Breast epithelium (tissue), 4 donors: ENCODE measurements around the gene HES3. TPM values are rescaled to one million over a fixed set of nuclear protein-coding genes. Genes with fewer than 3 reads are reported as not detected.

Experiments
- DNase-seq, 2 donors: peaks; one replicate each; pipeline ENCODE4 v3.0.0-alpha.2; 2019; ENCODE audit warnings: low spot score in 2 of 2
- H3K27ac ChIP-seq, 2 donors: fragments of 200-600 bp; sonication (generic) in 1 of 2; one replicate each; pipeline ENCODE4 v1.5.1; 2016 to 2019; ENCODE audit warnings: mild to moderate bottlenecking in 1 of 2
- H3K27me3 ChIP-seq, 2 donors: fragments of 200-600 bp; sonication (generic) in 1 of 2; one replicate each; pipeline versions ENCODE4 v1.5.1 to v1.6.0; 2017 to 2019; ENCODE audit warnings: control low read depth in 1 of 2, mild to moderate bottlenecking in 1 of 2
- H3K36me3 ChIP-seq: fragments of 200-600 bp; one replicate; pipeline ENCODE4 v1.5.1; 2019
- H3K4me1 ChIP-seq, 2 donors: fragments of 200-600 bp; sonication (generic); one replicate each; pipeline ENCODE4 v1.5.1; 2016 to 2019; ENCODE audit warnings: control low read depth in 1 of 2
- H3K4me3 ChIP-seq, 3 donors: fragments of 200-600 bp; sonication (generic); 1 replicate in 2 of 3; 2 replicates in 1 of 3; pipeline ENCODE4 v1.5.1; 2016 to 2019; ENCODE audit warnings: mild to moderate bottlenecking in 3 of 3, moderate library complexity in 2 of 3
- H3K9me3 ChIP-seq, 2 donors: fragments of 200-600 bp; sonication (generic) in 1 of 2; one replicate each; pipeline ENCODE4 v1.5.1; 2016 to 2019; ENCODE audit warnings: control low read depth in 1 of 2
- POLR2A ChIP-seq: fragments of 450-650 bp; IDR thresholded peaks from one replicate; pipeline ENCODE4 v1.6.1; 2016; ENCODE audit warnings: antibody characterized with exemption, mild to moderate bottlenecking, moderate library complexity
- POLR2AphosphoS5 ChIP-seq, 3 donors: sonication (generic); formaldehyde crosslinking; IDR thresholded peaks; one replicate each; pipeline ENCODE4 v1.6.1; 2017; ENCODE audit warnings: antibody characterized with exemption in 3 of 3
- intact Hi-C: fragments of 100-400 bp; cut with DNase I; formaldehyde crosslinking; loops from one replicate; pipeline ENCODE4 v1.15.1; 2023; ENCODE audit warnings: low total_unique reads
- total RNA-seq, 3 donors: library from RNA; depleted of rRNA; stranded (reverse); fragments of >200 nt; gene quantifications; one replicate each; pipeline ENCODE4 v1.1.0, GENCODE V29; 2016
- TF ChIP-seq, protein P1 (sequence below), 3 donors: fragments of 450-650 bp; IDR thresholded peaks; one replicate each; pipeline ENCODE4 v1.5.1; 2016 to 2017; ENCODE audit warnings: antibody characterized with exemption in 3 of 3, mild to moderate bottlenecking in 3 of 3, moderate library complexity in 3 of 3

The HES3 gene
- total RNA-seq, 3 donors from 2014 or later = not detected

DNA sequence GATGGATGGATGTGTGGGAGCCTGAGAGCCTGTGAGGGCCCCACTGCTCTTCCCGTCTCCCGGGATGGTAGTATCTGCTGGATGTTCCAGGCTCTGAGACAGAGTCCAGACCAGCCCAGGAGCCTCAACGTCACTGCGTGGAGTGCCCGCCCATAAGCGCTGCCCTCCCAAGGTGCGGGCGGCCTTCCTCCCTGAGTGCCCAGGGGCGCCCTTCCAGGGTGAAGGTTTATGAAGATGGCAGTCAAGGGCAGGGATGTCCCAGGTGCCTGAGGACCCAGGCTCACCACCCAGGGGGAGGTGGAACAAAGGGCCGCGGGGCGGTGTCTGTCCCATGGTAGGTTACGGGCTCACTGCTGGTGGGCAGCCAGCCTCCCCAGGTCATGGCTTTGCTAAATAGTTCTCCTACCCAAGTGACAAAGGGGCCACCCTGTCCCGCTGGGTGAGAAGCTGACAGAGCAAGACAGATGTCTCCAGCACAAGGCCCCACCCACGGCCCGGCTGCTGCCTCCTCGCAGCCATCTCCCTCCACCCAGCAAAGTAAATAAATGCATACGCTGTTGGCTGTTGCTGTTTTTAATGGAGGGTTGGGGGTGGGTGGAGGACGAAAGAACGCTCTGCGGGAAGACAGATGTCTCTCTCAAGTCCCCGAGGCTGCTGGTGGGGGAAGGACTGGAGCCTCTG, 25.9 kb downstream of the HES3 start:
- intact Hi-C loops = loop anchor here (10.0 kb wide), 2 partner anchors 745 to 1225 kb away; no protein-coding TSS in a partner anchor
- Histone ChIP-seq H3K36me3 (no peaks in the 10 kb centered on the region), H3K4me3 (no peak overlapping the region), H3K27me3 (no peaks in the 10 kb centered on the region), H3K27ac (no peak overlapping the region), H3K4me1 (no peaks in the 10 kb centered on the region), H3K9me3 (no peaks in the 10 kb centered on the region)
- no peak for DNase-seq
- TF ChIP-seq POLR2A = no peak

DNA sequence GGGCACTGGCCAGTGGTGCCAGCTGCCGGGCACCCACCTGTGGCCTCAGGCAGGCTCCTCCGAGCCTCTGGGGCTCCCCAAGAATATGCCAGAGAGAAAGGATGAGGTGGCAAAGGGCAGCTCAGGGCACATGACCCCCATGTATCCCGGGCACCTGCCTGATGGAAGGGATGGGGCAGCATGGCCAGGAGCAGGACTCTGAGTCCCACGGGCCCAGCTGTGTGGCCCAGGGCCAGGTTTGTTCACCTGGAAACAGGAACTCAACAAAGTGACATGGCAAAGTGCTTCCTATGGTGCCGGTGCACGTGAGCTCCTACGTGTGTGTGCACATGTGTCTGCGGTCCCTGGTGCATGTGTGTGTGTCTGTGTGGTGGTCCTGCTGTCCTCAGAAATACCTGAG, 26.4 kb downstream of the HES3 start:
- no peak for DNase-seq
- no peak overlapping the region for H3K4me3 ChIP-seq
- H3K36me3 ChIP-seq = no peaks in the 10 kb centered on the region
- no peak overlapping the region for H3K27ac ChIP-seq
- no peaks in the 10 kb centered on the region for H3K4me1 ChIP-seq
- H3K9me3 ChIP-seq = no peaks in the 10 kb centered on the region
- TF ChIP-seq POLR2AphosphoS5 (IDR thresholded peaks at IDR 0.05) (no peak), POLR2A (no peak)
- TF ChIP-seq, protein P1, sequence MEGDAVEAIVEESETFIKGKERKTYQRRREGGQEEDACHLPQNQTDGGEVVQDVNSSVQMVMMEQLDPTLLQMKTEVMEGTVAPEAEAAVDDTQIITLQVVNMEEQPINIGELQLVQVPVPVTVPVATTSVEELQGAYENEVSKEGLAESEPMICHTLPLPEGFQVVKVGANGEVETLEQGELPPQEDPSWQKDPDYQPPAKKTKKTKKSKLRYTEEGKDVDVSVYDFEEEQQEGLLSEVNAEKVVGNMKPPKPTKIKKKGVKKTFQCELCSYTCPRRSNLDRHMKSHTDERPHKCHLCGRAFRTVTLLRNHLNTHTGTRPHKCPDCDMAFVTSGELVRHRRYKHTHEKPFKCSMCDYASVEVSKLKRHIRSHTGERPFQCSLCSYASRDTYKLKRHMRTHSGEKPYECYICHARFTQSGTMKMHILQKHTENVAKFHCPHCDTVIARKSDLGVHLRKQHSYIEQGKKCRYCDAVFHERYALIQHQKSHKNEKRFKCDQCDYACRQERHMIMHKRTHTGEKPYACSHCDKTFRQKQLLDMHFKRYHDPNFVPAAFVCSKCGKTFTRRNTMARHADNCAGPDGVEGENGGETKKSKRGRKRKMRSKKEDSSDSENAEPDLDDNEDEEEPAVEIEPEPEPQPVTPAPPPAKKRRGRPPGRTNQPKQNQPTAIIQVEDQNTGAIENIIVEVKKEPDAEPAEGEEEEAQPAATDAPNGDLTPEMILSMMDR (IDR thresholded peaks at IDR 0.05) = no peak
- intact Hi-C loops = no loop called here
- H3K27me3 ChIP-seq = no peaks in the 10 kb centered on the region

DNA sequence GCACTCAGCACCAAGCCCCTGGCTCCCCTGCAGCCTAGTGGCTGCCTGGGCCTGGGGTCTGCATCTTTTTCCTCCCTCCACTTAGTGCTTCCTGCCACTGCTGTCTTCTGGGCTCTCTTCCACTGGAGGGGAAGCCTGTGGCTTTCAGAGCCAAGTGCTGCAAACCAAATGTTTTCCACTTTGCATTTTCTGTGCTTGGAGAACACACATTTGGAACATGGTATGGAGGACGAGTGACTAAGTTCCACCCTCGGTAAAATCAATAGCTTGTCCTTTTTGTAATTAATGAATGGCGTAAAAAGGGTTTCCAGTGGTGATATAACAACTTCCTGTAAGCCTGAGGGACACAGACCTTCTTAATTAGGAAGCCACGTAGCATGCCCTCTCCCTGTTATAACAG, 27.0 kb downstream of the HES3 start:
- no peaks in the 10 kb centered on the region for H3K9me3 ChIP-seq
- no peak overlapping the region for H3K27ac ChIP-seq
- H3K36me3 ChIP-seq = no peaks in the 10 kb centered on the region
- TF ChIP-seq POLR2AphosphoS5 (IDR thresholded peaks at IDR 0.05) (no peak), POLR2A (no peak)
- TF ChIP-seq, protein P1 (IDR thresholded peaks at IDR 0.05) = no peak
- DNase-seq = no peak
- H3K27me3 ChIP-seq = no peaks in the 10 kb centered on the region
- no peaks in the 10 kb centered on the region for H3K4me1 ChIP-seq
- intact Hi-C loops = no loop called here
- no peak overlapping the region for H3K4me3 ChIP-seq

DNA sequence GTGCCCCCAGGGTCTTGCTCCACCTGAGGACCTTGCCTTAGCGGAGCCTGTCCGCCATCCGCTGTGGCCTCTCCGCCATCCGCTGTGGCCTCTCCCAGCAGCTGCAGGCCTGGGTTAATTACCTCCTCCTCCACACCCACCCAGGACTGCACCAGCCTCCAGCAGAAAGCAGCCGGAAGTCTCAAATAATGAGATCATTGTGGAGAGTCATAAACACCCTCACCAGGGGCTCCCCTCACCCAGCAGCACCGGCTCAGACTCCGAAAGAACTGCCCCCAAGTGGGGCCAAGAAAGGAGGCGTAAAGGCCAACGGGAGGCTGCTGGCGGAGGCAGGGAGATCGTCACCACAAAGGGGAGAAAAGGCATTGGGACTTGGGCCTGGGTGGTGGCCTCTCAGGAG, 27.6 kb downstream of the HES3 start:
- no peaks in the 10 kb centered on the region for H3K36me3 ChIP-seq
- no peaks in the 10 kb centered on the region for H3K27me3 ChIP-seq
- no peaks in the 10 kb centered on the region for H3K9me3 ChIP-seq
- H3K27ac ChIP-seq = no peak overlapping the region
- no peaks in the 10 kb centered on the region for H3K4me1 ChIP-seq
- intact Hi-C loops = no loop called here
- H3K4me3 ChIP-seq = no peak overlapping the region
- no peak for TF ChIP-seq POLR2AphosphoS5 (IDR thresholded peaks at IDR 0.05)
- TF ChIP-seq, protein P1 (IDR thresholded peaks at IDR 0.05) = no peak
- no peak for TF ChIP-seq POLR2A
- no peak for DNase-seq

DNA sequence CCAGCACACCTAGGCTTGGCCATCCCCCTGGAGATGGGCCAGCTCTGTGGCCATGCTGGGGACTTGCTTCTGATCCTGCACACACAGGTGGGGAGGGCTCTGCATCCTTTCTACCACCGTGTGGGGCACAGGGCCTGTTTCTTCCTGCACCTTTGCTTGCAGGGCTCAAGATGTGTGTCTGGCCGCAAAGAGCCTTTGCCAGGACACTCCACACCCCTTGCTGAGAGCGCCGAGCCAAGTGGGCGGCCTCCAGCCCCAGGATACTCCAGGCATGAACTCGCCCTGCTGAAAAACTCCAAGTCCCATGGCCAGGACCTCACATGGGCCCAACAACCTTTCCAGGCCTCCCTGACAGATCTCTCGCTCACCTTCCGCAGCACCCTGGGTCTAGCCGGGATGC, 28.5 kb downstream of the HES3 start:
- intact Hi-C loops = no loop called here
- Histone ChIP-seq H3K4me3 (no peak overlapping the region), H3K27ac (no peak overlapping the region), H3K9me3 (no peaks in the 10 kb centered on the region), H3K36me3 (no peaks in the 10 kb centered on the region), H3K4me1 (no peaks in the 10 kb centered on the region), H3K27me3 (no peaks in the 10 kb centered on the region)
- no peak for DNase-seq
- no peak for TF ChIP-seq POLR2AphosphoS5 (IDR thresholded peaks at IDR 0.05)
- TF ChIP-seq, protein P1 (IDR thresholded peaks at IDR 0.05) = no peak
- TF ChIP-seq POLR2A = no peak
